ENCODE data around the gene USB1.

The USB1 gene

GRCh38 chr16:57957673-57958392 lies 43.4 kb upstream of the USB1 start:
- DNase-seq (ENCODE audit: extremely low read depth, low read depth): no peak
- no peak for TF ChIP-seq CTCF (IDR thresholded peaks at IDR 0.05; ENCODE audit: low read depth, low read length)

- no peak for TF ChIP-seq CTCF (IDR thresholded peaks at IDR 0.05; ENCODE audit: low read depth, low read length)
- DNase-seq (ENCODE audit: extremely low read depth, low read depth): no peak
Measured at GRCh38 chr16:57958544-57958943, 42.7 kb upstream of the USB1 start.

GRCh38 chr16:57959121-57959520 lies 42.1 kb upstream of the USB1 start:
- no peak for DNase-seq (ENCODE audit: extremely low read depth, low read depth)
- TF ChIP-seq CTCF (IDR thresholded peaks at IDR 0.05; ENCODE audit: low read depth, low read length): no peak

DNA sequence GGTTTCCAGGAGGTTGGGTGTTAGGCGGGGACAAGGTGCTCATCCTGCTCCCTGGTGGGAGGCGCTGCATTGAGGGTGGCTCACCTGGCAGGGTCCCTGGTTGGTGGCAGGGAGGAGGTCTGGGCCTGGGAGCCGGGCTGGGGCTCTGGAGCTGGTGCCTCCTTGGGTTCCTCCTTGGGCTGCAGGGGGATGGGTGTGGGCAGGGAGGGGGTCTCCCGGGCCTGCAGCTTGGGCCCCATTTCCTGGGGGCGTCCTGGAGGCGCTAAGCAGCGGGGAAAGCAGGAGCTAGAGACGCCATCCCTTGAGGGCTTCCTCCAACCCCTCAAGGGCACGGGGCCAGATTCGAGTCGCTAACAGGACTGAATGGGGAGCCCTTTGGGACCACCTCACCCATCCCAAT lies 41.4 kb upstream of the USB1 start:
- no peak for TF ChIP-seq CTCF (IDR thresholded peaks at IDR 0.05; ENCODE audit: low read depth, low read length)
- DNase-seq (ENCODE audit: extremely low read depth, low read depth): no peak

- no peak for TF ChIP-seq CTCF (IDR thresholded peaks at IDR 0.05; ENCODE audit: low read depth, low read length)
Measured at GRCh38 chr16:57960310-57960709, 40.9 kb upstream of the USB1 start.

GRCh38 chr16:57960826-57961472 lies 40.3 kb upstream of the USB1 start:
- no peak for TF ChIP-seq CTCF (IDR thresholded peaks at IDR 0.05; ENCODE audit: low read depth, low read length)
- DNase-seq (ENCODE audit: extremely low read depth, low read depth): no peak

More at GRCh38 chr16:57960310-57960709, 40.9 kb upstream of the USB1 start:
- DNase-seq (ENCODE audit: extremely low read depth, low read depth): no peak

DNA sequence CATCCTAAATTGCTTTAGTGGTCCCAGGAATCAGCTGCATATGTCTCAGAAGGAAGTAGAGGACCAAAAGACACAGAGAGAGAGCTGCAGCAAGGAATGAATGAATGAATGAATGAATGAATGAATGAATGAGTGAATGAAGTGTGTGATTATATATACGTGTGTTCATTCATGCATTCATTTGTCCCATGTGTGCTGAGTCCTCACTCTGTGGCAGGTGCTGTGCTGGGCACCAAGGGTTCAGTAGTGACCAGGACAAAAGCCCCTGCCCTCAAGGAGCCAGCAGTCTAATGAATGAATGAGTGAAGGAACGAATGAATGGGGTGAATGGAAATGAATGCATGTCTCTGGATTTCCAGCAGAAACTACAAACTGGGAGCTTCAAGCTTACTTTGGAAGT lies 39.7 kb upstream of the USB1 start:
- TF ChIP-seq CTCF (IDR thresholded peaks at IDR 0.05; ENCODE audit: low read depth, low read length): no peak
- DNase-seq (ENCODE audit: extremely low read depth, low read depth): no peak
